Type B pancreatic cell (in vitro differentiated cells): ENCODE measurements around the gene DNMT3B. TPM values are rescaled to one million over a fixed set of nuclear protein-coding genes. Genes with fewer than 3 reads are reported as not detected.
"Not testable (repeated sequence)": the region's sequence is repeated elsewhere in the genome, so short reads cannot be mapped to it uniquely, and the experiment has no call there.

Experiments
- DNase-seq: peaks from one replicate; pipeline ENCODE4 v3.0.0; 2021; ENCODE audit warnings: mixed read lengths; ENCODE audit not compliant: unreplicated experiment; ENCODE audit errors: extremely low spot score
- H3K27ac Mint-ChIP-seq: 2 replicates; pipeline ENCODE4 v1.8.0; 2021; ENCODE audit warnings: mild to moderate bottlenecking, mixed read lengths
- H3K27me3 Mint-ChIP-seq: 2 replicates; pipeline ENCODE4 v1.8.0; 2021; ENCODE audit warnings: mixed read lengths
- H3K36me3 Mint-ChIP-seq: 2 replicates; pipeline ENCODE4 v1.8.0; 2021; ENCODE audit warnings: mixed read lengths
- H3K4me1 Mint-ChIP-seq: one replicate; pipeline ENCODE4 v1.8.0; 2021; ENCODE audit warnings: mixed read lengths; ENCODE audit not compliant: unreplicated experiment
- H3K4me3 Mint-ChIP-seq: 2 replicates; pipeline ENCODE4 v1.8.0; 2021; ENCODE audit warnings: mild to moderate bottlenecking, mixed read lengths
- H3K9me3 Mint-ChIP-seq: 2 replicates; pipeline ENCODE4 v1.8.0; 2021; ENCODE audit warnings: mixed read lengths
- total RNA-seq: library from RNA; stranded (reverse); gene quantifications from 2 replicates; pipeline ENCODE4 v1.2.1, GENCODE V29; 2021; ENCODE audit warnings: low replicate concordance
- TF ChIP-seq, protein P1 (sequence below): fragments of 200-600 bp; sonication (generic); conservative IDR thresholded peaks from 2 replicates; pipeline ENCODE4 v1.5.0; 2021; ENCODE audit warnings: antibody characterized with exemption, mild to moderate bottlenecking

Gene DNMT3B
- total RNA-seq, 1 donor from 2014 or later = 19.7 TPM

GRCh38 chr20:32792731-32793458 lies 30.7 kb downstream of the DNMT3B start:
- Mint-ChIP-seq H3K27ac (no peak overlapping the region), H3K27me3 (no peaks in the 10 kb centered on the region), H3K36me3 (peaks cover 3% of the 10 kb centered on the region), H3K9me3 (no peaks in the 10 kb centered on the region), H3K4me3 (no peak overlapping the region), H3K4me1 (peaks cover 18% of the 10 kb centered on the region)
- no peak for DNase-seq
- TF ChIP-seq, protein P1, sequence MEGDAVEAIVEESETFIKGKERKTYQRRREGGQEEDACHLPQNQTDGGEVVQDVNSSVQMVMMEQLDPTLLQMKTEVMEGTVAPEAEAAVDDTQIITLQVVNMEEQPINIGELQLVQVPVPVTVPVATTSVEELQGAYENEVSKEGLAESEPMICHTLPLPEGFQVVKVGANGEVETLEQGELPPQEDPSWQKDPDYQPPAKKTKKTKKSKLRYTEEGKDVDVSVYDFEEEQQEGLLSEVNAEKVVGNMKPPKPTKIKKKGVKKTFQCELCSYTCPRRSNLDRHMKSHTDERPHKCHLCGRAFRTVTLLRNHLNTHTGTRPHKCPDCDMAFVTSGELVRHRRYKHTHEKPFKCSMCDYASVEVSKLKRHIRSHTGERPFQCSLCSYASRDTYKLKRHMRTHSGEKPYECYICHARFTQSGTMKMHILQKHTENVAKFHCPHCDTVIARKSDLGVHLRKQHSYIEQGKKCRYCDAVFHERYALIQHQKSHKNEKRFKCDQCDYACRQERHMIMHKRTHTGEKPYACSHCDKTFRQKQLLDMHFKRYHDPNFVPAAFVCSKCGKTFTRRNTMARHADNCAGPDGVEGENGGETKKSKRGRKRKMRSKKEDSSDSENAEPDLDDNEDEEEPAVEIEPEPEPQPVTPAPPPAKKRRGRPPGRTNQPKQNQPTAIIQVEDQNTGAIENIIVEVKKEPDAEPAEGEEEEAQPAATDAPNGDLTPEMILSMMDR = peak; percentile 57

- Mint-ChIP-seq H3K27ac (no peak overlapping the region), H3K4me1 (peaks cover 14% of the 10 kb centered on the region), H3K27me3 (no peaks in the 10 kb centered on the region), H3K4me3 (no peak overlapping the region), H3K9me3 (no peaks in the 10 kb centered on the region), H3K36me3 (peaks cover 10% of the 10 kb centered on the region)
- no peak for DNase-seq
- TF ChIP-seq, protein P1 = no peak
Measured at GRCh38 chr20:32796383-32796948, 34.3 kb downstream of the DNMT3B start.

- no peaks in the 10 kb centered on the region for H3K9me3 Mint-ChIP-seq
- no peak for DNase-seq
- H3K4me3 Mint-ChIP-seq = no peak overlapping the region
- H3K36me3 Mint-ChIP-seq = peaks cover 10% of the 10 kb centered on the region
- H3K4me1 Mint-ChIP-seq = peaks cover 13% of the 10 kb centered on the region
- TF ChIP-seq, protein P1 = no peak
- H3K27ac Mint-ChIP-seq = no peak overlapping the region
- no peaks in the 10 kb centered on the region for H3K27me3 Mint-ChIP-seq
Measured at GRCh38 chr20:32796981-32797451, 34.8 kb downstream of the DNMT3B start.

DNA sequence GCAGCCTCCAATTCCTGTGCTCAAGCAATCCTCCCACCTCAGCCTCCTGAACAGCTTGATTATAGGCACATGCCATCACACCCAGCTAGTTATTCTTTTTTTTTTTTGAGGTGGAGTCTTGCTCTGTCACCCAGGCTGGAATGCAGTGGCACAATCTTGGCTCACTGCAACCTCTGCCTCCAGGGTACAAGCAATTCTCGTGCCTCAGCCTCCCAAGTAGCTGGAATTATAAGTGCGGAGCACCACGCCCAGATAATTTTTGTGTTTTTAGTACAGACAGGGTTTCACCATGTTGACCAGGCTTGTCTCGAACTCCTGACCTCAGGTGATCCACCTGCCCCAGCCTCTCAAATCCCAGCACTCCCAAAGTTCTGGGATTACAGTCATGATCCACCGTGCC lies 35.4 kb downstream of the DNMT3B start:
- not testable (repeated sequence) for H3K9me3 Mint-ChIP-seq, H3K4me1 Mint-ChIP-seq, DNase-seq, H3K4me3 Mint-ChIP-seq, H3K27ac Mint-ChIP-seq, H3K27me3 Mint-ChIP-seq
- peaks cover 10% of the 10 kb centered on the region for H3K36me3 Mint-ChIP-seq

- Mint-ChIP-seq H3K9me3 (no peaks in the 10 kb centered on the region), H3K36me3 (peaks cover 17% of the 10 kb centered on the region), H3K4me1 (peaks cover 6% of the 10 kb centered on the region), H3K27me3 (no peaks in the 10 kb centered on the region), H3K27ac (no peak overlapping the region), H3K4me3 (no peak overlapping the region)
- no peak for DNase-seq
- TF ChIP-seq, protein P1 = no peak
Measured at GRCh38 chr20:32798046-32798981, 36.1 kb downstream of the DNMT3B start.
